ENCODE results near the gene CFAP299. TPM values are rescaled to one million over a fixed set of nuclear protein-coding genes. Genes with fewer than 3 reads are reported as not detected.

The CFAP299 gene
- total and polyA plus RNA-seq, 2 of the 8 experiments (the other 6 are each of a cell fraction or from before 2014, with no cell fraction given), result not detected

DNA sequence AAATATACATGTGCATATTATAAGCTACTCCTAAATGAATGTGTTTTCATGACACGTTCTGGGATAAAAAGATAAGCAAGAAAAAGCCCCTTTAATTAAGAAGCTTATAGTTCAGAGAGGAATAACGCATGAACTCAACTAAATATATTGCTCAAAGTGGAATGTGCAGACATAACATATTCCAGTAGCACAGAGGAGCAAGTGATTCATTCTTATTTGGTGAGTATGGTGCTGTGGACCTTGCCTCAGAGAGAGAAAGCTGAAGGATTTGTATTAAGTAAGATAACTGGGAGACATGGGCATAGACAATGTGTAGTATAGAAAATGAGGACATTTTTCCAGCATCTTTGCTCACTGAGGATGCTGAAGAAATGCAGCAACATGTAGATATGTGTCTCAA, 76.8 kb downstream of the CFAP299 start:
- Histone ChIP-seq H3K36me3 (ENCODE audit: control insufficient read depth in 2 of 4, insufficient read depth in 4 of 4, low read length in 3 of 4) (no peaks in the 10 kb centered on the region), H3K27me3 (replicated peaks in 1 of 4; ENCODE audit: control insufficient read depth in 3 of 4, extremely low read depth in 1 of 4, insufficient read depth in 3 of 4, low read length in 3 of 4) (peaks cover 0 to 1% (median 0%) of the 10 kb centered on the region in 4 experiments; a peak in 1 of 7 replicates)
- TF ChIP-seq NRF1 (IDR thresholded peaks at IDR 0.05; ENCODE audit: low read depth, low read length) (no peak), NANOG (IDR thresholded peaks at IDR 0.05; ENCODE audit: insufficient read depth, low read depth, low read length, poor library complexity, severe bottlenecking) (no peak), KDM4A (IDR thresholded peaks at IDR 0.05; ENCODE audit: low read depth, low read length, severe bottlenecking) (no peak), SIN3A (conservative IDR thresholded peaks at IDR 0.05 in 1 of 2, IDR thresholded peaks at IDR 0.05 in 1 of 2; ENCODE audit: low read depth in 1 of 2, low read length in 2 of 2) (no peak), POLR2AphosphoS5 (IDR thresholded peaks at IDR 0.05; ENCODE audit: low read depth, low read length) (no peak), POLR2A (IDR thresholded peaks at IDR 0.05; ENCODE audit: control extremely low read depth in 1 of 2, low read depth in 2 of 2, low read length in 2 of 2) (no peak), PHF8 (conservative IDR thresholded peaks at IDR 0.05; ENCODE audit: low read depth, low read length) (no peak), RBBP5 (IDR thresholded peaks at IDR 0.05; ENCODE audit: borderline replicate concordance, low read depth, low read length) (no peak), SP4 (IDR thresholded peaks at IDR 0.05; ENCODE audit: low read length) (no peak), BCL11A (IDR thresholded peaks at IDR 0.05; ENCODE audit: low read depth in 2 of 2, low read length in 2 of 2) (no peak), KDM5A (IDR thresholded peaks at IDR 0.05; ENCODE audit: low read length) (no peak), POU5F1 (IDR thresholded peaks at IDR 0.05; ENCODE audit: low read depth, low read length) (no peak), SP1 (IDR thresholded peaks at IDR 0.05; ENCODE audit: low read depth, low read length) (no peak)
- TF ChIP-seq, protein P1, sequence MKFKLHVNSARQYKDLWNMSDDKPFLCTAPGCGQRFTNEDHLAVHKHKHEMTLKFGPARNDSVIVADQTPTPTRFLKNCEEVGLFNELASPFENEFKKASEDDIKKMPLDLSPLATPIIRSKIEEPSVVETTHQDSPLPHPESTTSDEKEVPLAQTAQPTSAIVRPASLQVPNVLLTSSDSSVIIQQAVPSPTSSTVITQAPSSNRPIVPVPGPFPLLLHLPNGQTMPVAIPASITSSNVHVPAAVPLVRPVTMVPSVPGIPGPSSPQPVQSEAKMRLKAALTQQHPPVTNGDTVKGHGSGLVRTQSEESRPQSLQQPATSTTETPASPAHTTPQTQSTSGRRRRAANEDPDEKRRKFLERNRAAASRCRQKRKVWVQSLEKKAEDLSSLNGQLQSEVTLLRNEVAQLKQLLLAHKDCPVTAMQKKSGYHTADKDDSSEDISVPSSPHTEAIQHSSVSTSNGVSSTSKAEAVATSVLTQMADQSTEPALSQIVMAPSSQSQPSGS (IDR thresholded peaks at IDR 0.05; ENCODE audit: low read length), result no peak

More for the DNA sequence above, 76.8 kb downstream of the CFAP299 start:
- no peak overlapping the region for H3K27ac ChIP-seq (ENCODE audit: low read depth, low read length)
- H3K4me2 ChIP-seq (ENCODE audit: insufficient read depth in 1 of 2, low read depth in 2 of 2, low read length in 2 of 2), result no peak overlapping the region
- H2BK20ac ChIP-seq (ENCODE audit: low read length), result no peak overlapping the region
- DNase-seq (ENCODE audit: low read depth in 1 of 2, low spot score in 2 of 2) (no peak), FAIRE-seq (no peak)
- CTCF ChIA-PET (ENCODE audit: partially characterized antibody), result interaction anchor here (0.6 to 1.0 kb wide), 3 partner anchors 47 to 679 kb away, joined by 3 read pairs; no protein-coding TSS in a partner anchor
- no peak overlapping the region for H3K56ac ChIP-seq (replicated peaks; ENCODE audit: insufficient read length, low read depth, low read length)
- WGBS, 2 experiments (ENCODE audit: extremely low coverage in 1 of 2, insufficient coverage in 1 of 2, insufficient read length in 1 of 2, insufficient replicate concordance in 2 of 2, low coverage in 1 of 2, low lambda C conversion rate in 2 of 2, missing lambda C conversion rate in 1 of 2), result 88% methylated on average over 2 of the region's 2 CpGs; no CpG with 5 or more reads in 1 of the 2 experiments
- no peak overlapping the region for H3K23ac ChIP-seq (ENCODE audit: insufficient read length)
- H3K4ac ChIP-seq (replicated peaks; ENCODE audit: insufficient read length, low read depth, low read length), result no peak overlapping the region
- H4K8ac ChIP-seq (ENCODE audit: extremely low read depth, insufficient read depth, low read length), result no peak overlapping the region
- H4K20me1 ChIP-seq (replicated peaks in 1 of 2; ENCODE audit: control insufficient read depth in 1 of 2, insufficient read depth in 2 of 2, low read length in 2 of 2), result no peaks in the 10 kb centered on the region
- no peak overlapping the region for H3K4me3 ChIP-seq (ENCODE audit: extremely low read depth in 1 of 4, insufficient read depth in 2 of 4, low read depth in 3 of 4, low read length in 4 of 4)
- H3K9ac ChIP-seq (replicated peaks in 1 of 4; ENCODE audit: extremely low read depth in 1 of 4, low read depth in 3 of 4, low read length in 3 of 4), result no peak overlapping the region
- H2BK12ac ChIP-seq (ENCODE audit: low read depth, low read length), result no peak overlapping the region
- H3K18ac ChIP-seq (ENCODE audit: extremely low read depth, low read length), result no peak overlapping the region
- H3K23me2 ChIP-seq (ENCODE audit: low read depth, low read length), result no peaks in the 10 kb centered on the region
- H4K5ac ChIP-seq (ENCODE audit: insufficient read length, low read depth, low read length), result no peak overlapping the region
- no peaks in the 10 kb centered on the region for H3K79me2 ChIP-seq (ENCODE audit: control insufficient read depth in 1 of 2, insufficient read depth in 2 of 2, low read length in 2 of 2)
- no peak overlapping the region for H2AK5ac ChIP-seq (ENCODE audit: low read depth, low read length)
- H3K9me3 ChIP-seq (ENCODE audit: insufficient read depth in 2 of 2, low read depth in 1 of 2, low read length in 1 of 2), result no peaks in the 10 kb centered on the region
- H3K14ac ChIP-seq (ENCODE audit: insufficient read length), result no peak overlapping the region
- H2AFZ ChIP-seq (ENCODE audit: low read length), result no peak overlapping the region
- no peak overlapping the region for H2BK5ac ChIP-seq (ENCODE audit: low read depth, low read length)
- no peak overlapping the region for H2BK15ac ChIP-seq (ENCODE audit: low read length)
- H3K79me1 ChIP-seq (ENCODE audit: low read depth, low read length), result no peaks in the 10 kb centered on the region
- POLR2A ChIA-PET (ENCODE audit: partially characterized antibody), result no interaction called here
- no peak overlapping the region for H4K91ac ChIP-seq (replicated peaks; ENCODE audit: insufficient read length, low read length)
- no peaks in the 10 kb centered on the region for H3K4me1 ChIP-seq (replicated peaks in 1 of 4; ENCODE audit: control insufficient read depth in 3 of 4, insufficient read depth in 4 of 4, low read length in 3 of 4)
- no peak overlapping the region for H2BK120ac ChIP-seq (replicated peaks; ENCODE audit: low read depth, low read length)
